Osteoblast (primary cell): ENCODE measurements around the gene KRT80. TPM values are rescaled to one million over a fixed set of nuclear protein-coding genes. Genes with fewer than 3 reads are reported as not detected.

ENCODE experiments used
- DNase-seq: peaks from one replicate; pipeline ENCODE4 v3.0.0; 2011; ENCODE audit warnings: low spot score, mixed read lengths; ENCODE audit not compliant: insufficient read length; ENCODE audit errors: missing footprints
- H2AFZ ChIP-seq: 2 replicates; pipeline ENCODE4 v1.6.0; 2011; ENCODE audit warnings: mild to moderate bottlenecking, low read length
- H3K27ac ChIP-seq: 2 replicates; pipeline ENCODE4 v1.5.1; 2011; ENCODE audit warnings: mild to moderate bottlenecking, low read depth, low read length, moderate library complexity
- H3K27me3 ChIP-seq: 2 replicates; pipeline ENCODE4 v1.6.0; 2012; ENCODE audit warnings: mild to moderate bottlenecking, control low read depth, inconsistent platforms, low read length, moderate library complexity; ENCODE audit not compliant: insufficient read depth
- H3K36me3 ChIP-seq: 2 replicates; pipeline ENCODE4 v1.5.1; 2011; ENCODE audit warnings: mild to moderate bottlenecking, low read length, control low read depth, moderate library complexity; ENCODE audit not compliant: insufficient read depth
- H3K4me1 ChIP-seq: 2 replicates; pipeline ENCODE4 v1.5.1; 2011; ENCODE audit warnings: mild to moderate bottlenecking, low read length, control low read depth, moderate library complexity; ENCODE audit not compliant: insufficient read depth
- H3K4me2 ChIP-seq: 2 replicates; pipeline ENCODE4 v1.6.0; 2011; ENCODE audit warnings: mild to moderate bottlenecking, low read length; ENCODE audit not compliant: insufficient read depth
- H3K4me3 ChIP-seq: fragments of 200-600 bp; sonication (generic); 3 replicates; pipeline ENCODE4 v1.5.1; 2012; ENCODE audit warnings: mild to moderate bottlenecking, low read length, inconsistent platforms; ENCODE audit not compliant: insufficient read depth
- H3K79me2 ChIP-seq: 2 replicates; pipeline ENCODE4 v1.6.0; 2012; ENCODE audit warnings: mild to moderate bottlenecking, low read length, control low read depth, inconsistent platforms; ENCODE audit not compliant: insufficient read depth
- H3K9me3 ChIP-seq: 2 replicates; pipeline ENCODE4 v1.5.1; 2011; ENCODE audit warnings: low read depth, low read length, control low read depth
- H4K20me1 ChIP-seq: 2 replicates; pipeline ENCODE4 v1.6.0; 2012; ENCODE audit warnings: mild to moderate bottlenecking, low read length, control low read depth; ENCODE audit not compliant: insufficient read depth
- total RNA-seq: library from RNA; depleted of rRNA; stranded (reverse); fragments of >200 nt; gene quantifications from 2 replicates; pipeline ENCODE4 v1.2.3, GENCODE V29; 2012
- TF ChIP-seq, protein P1 (sequence below): IDR thresholded peaks from 2 replicates; pipeline ENCODE4 v1.5.1; 2011; ENCODE audit warnings: mild to moderate bottlenecking, low read depth, low read length, moderate library complexity; ENCODE audit errors: extremely low read depth

Gene KRT80
- total RNA-seq, 1 donor, result 0.72 TPM

DNA sequence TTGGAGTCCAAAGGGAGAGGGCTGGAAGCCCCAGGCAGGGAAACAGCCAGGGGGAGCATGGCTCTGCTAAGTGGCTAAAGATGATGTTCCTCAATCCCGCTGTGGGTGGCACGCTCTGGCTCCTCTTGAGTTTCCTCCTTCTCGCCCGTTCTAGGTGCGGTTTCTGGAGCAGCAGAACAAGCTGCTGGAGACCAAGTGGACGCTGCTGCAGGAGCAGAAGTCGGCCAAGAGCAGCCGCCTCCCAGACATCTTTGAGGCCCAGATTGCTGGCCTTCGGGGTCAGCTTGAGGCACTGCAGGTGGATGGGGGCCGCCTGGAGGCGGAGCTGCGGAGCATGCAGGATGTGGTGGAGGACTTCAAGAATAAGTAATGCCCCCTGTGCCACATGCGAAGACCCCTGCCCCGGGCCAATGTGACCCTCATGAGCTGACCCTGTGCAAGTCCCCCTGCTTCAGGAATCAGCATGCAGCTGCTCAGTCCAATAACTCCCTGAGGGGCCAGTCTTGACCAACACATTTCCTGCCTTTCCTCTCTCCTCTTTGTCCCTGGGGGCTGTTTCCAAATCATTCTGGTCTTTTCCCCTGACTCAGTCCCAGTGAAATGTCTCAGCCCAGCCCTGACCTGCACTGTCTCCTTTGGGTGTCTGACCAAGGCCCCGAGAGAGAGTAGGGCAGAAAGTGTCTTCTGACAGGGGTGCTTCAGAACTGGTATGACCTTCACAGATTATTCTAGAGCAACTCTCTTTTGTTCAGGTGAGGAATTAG, 43.4 kb upstream of the KRT80 start:
- no peaks in the 10 kb centered on the region for H3K9me3 ChIP-seq
- peaks cover 54% of the 10 kb centered on the region for H3K4me1 ChIP-seq
- H3K27me3 ChIP-seq, result no peaks in the 10 kb centered on the region
- H2AFZ ChIP-seq, result no peak overlapping the region
- peak overlapping the region; percentile 35 for H3K4me2 ChIP-seq
- peak; percentile 95 for DNase-seq
- no peaks in the 10 kb centered on the region for H3K36me3 ChIP-seq
- no peak overlapping the region for H3K27ac ChIP-seq
- TF ChIP-seq, protein P1, sequence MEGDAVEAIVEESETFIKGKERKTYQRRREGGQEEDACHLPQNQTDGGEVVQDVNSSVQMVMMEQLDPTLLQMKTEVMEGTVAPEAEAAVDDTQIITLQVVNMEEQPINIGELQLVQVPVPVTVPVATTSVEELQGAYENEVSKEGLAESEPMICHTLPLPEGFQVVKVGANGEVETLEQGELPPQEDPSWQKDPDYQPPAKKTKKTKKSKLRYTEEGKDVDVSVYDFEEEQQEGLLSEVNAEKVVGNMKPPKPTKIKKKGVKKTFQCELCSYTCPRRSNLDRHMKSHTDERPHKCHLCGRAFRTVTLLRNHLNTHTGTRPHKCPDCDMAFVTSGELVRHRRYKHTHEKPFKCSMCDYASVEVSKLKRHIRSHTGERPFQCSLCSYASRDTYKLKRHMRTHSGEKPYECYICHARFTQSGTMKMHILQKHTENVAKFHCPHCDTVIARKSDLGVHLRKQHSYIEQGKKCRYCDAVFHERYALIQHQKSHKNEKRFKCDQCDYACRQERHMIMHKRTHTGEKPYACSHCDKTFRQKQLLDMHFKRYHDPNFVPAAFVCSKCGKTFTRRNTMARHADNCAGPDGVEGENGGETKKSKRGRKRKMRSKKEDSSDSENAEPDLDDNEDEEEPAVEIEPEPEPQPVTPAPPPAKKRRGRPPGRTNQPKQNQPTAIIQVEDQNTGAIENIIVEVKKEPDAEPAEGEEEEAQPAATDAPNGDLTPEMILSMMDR, result no peak
- no peaks in the 10 kb centered on the region for H4K20me1 ChIP-seq
- H3K4me3 ChIP-seq, result no peak overlapping the region
- no peaks in the 10 kb centered on the region for H3K79me2 ChIP-seq

- no peak overlapping the region for H3K4me2 ChIP-seq
- no peaks in the 10 kb centered on the region for H3K79me2 ChIP-seq
- no peak overlapping the region for H3K4me3 ChIP-seq
- TF ChIP-seq, protein P1, result no peak
- no peaks in the 10 kb centered on the region for H3K27me3 ChIP-seq
- peaks cover 63% of the 10 kb centered on the region for H3K4me1 ChIP-seq
- no peaks in the 10 kb centered on the region for H3K9me3 ChIP-seq
- no peak overlapping the region for H3K27ac ChIP-seq
- no peaks in the 10 kb centered on the region for H4K20me1 ChIP-seq
- no peaks in the 10 kb centered on the region for H3K36me3 ChIP-seq
- no peak overlapping the region for H2AFZ ChIP-seq
- DNase-seq, result peak; percentile 83
Observed at GRCh38 chr12:52234223-52234810, 42.5 kb upstream of the KRT80 start.

DNA sequence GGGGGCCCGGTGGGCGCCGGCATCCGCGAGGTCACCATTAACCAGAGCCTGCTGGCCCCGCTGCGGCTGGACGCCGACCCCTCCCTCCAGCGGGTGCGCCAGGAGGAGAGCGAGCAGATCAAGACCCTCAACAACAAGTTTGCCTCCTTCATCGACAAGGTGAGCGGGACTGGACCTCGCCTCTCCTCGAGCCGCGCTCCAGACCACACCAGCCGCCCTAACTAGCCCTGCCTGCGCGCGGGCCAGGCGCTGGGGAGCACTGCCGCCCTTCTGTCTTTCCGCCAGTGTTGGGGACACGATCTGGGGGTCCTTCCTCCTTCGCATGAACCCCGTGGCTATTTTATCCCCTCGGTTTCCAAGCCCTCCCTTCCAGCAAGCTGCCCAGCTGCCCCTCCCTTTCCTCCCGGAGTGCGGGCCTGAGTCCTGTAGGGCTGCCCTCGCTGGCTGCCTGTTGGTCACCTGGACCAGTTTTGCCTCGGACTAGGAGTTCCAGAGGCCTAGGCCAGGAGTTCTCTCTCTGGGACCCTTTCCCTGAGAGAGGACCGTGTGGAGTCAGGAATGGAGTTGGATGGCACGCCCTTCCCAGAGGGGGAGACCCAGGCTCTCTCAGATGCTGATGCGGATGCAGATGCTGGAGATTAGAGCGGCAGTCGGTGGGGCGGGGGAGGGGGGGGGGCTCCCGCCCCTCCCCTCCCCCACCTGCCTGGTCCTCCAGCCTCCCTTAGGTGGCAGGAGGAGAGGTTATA, 41.8 kb upstream of the KRT80 start:
- Histone ChIP-seq H3K4me2 (peak overlapping the region; percentile 32), H3K79me2 (no peaks in the 10 kb centered on the region), H3K27me3 (no peaks in the 10 kb centered on the region), H3K4me1 (peaks cover 65% of the 10 kb centered on the region), H3K4me3 (peak overlapping the region; percentile 40), H3K36me3 (no peaks in the 10 kb centered on the region), H3K27ac (no peak overlapping the region), H4K20me1 (no peaks in the 10 kb centered on the region), H3K9me3 (no peaks in the 10 kb centered on the region), H2AFZ (peak overlapping the region; percentile 18)
- TF ChIP-seq, protein P1, result no peak
- peak; percentile 26 for DNase-seq
